Skeletal muscle tissue (tissue), 4 donors: Measurements from ENCODE around the gene RUFY1. TPM values are rescaled to one million over a fixed set of nuclear protein-coding genes. Genes with fewer than 3 reads are reported as not detected.
A peak's percentile ranks its signal among the peaks of the same experiment; 100 is the strongest.
"Not testable (repeated sequence)": the region's sequence is repeated elsewhere in the genome, so short reads cannot be mapped to it uniquely, and the experiment has no call there.

Experiments used
- H3K27ac ChIP-seq: one replicate; pipeline ENCODE4 v1.7.0; 2013; ENCODE audit warnings: mild to moderate bottlenecking, low read depth, low read length, inconsistent platforms
- H3K27me3 ChIP-seq, 3 donors: one replicate each; pipeline ENCODE4 v1.7.0; 2013; ENCODE audit warnings: low read length in 3 of 3; ENCODE audit not compliant: control insufficient read depth in 3 of 3, insufficient read depth in 3 of 3
- H3K36me3 ChIP-seq, 3 donors: one replicate each; pipeline ENCODE4 v1.7.0; 2013; ENCODE audit warnings: low read length in 3 of 3; ENCODE audit not compliant: control insufficient read depth in 3 of 3, insufficient read depth in 3 of 3
- H3K4me1 ChIP-seq, 3 donors: one replicate each; pipeline ENCODE4 v1.7.0; 2013; ENCODE audit warnings: low read length in 3 of 3, mild to moderate bottlenecking in 3 of 3; ENCODE audit not compliant: control insufficient read depth in 3 of 3, insufficient read depth in 3 of 3
- H3K4me3 ChIP-seq, 3 donors: one replicate each; pipeline ENCODE4 v1.7.0; 2013; ENCODE audit warnings: low read length in 3 of 3
- H3K9ac ChIP-seq, 3 donors: one replicate each; pipeline ENCODE4 v1.7.0; 2013; ENCODE audit warnings: low read length in 3 of 3, mild to moderate bottlenecking in 3 of 3, moderate library complexity in 2 of 3, low read depth in 1 of 3
- H3K9me3 ChIP-seq, 3 donors: one replicate each; pipeline ENCODE4 v1.7.0; 2013; ENCODE audit warnings: low read length in 3 of 3; ENCODE audit not compliant: control insufficient read depth in 3 of 3
- total RNA-seq: library from RNA; depleted of rRNA; stranded (reverse); fragments of >200 nt; gene quantifications from one replicate; pipeline ENCODE4 v1.2.3, GENCODE V29; 2014
- donor health status: Osteomylitis.

Gene RUFY1
- total RNA-seq, result 32.9 TPM

- H3K27ac ChIP-seq, result peak within 1 kb of the TSS; percentile 90
- H3K4me1 ChIP-seq, result peaks cover 10 to 21% (median 16%) of the 10 kb centered on the region in 3 donors
- H3K27me3 ChIP-seq, result no peaks in the 10 kb centered on the region
- no peaks in the 10 kb centered on the region for H3K9me3 ChIP-seq
- peak within 1 kb of the TSS; percentile 88 to 96 (median 94) for H3K4me3 ChIP-seq
- H3K36me3 ChIP-seq, result peaks cover 4 to 7% (median 4%) of the 10 kb centered on the region in 3 donors
- H3K9ac ChIP-seq, result peak within 1 kb of the TSS; percentile 93 to 95 (median 93)
Measured at GRCh38 chr5:179550511-179551342, at the start of gene RUFY1. TSS of gene RUFY1 (plus strand) at chr5:179550554. CDS start at chr5:179550570, 16 bp downstream.

- not testable (repeated sequence) for H3K4me1 ChIP-seq, H3K27ac ChIP-seq, H3K36me3 ChIP-seq
Measured at GRCh38 chr5:179501997-179502396, 48.4 kb upstream of the RUFY1 start.

GRCh38 chr5:179502420-179502819 lies 47.9 kb upstream of the RUFY1 start:
- H3K4me1 ChIP-seq, H3K9ac ChIP-seq, H3K9me3 ChIP-seq, H3K36me3 ChIP-seq, H3K27ac ChIP-seq, H3K4me3 ChIP-seq: not testable (repeated sequence)
- peaks cover 0 to 11% (median 4%) of the 10 kb centered on the region in 3 donors for H3K27me3 ChIP-seq

More at GRCh38 chr5:179501997-179502396, 48.4 kb upstream of the RUFY1 start:
- H3K9me3 ChIP-seq, H3K9ac ChIP-seq, H3K4me3 ChIP-seq: not testable (repeated sequence)
- peaks cover 0 to 11% (median 6%) of the 10 kb centered on the region in 3 donors for H3K27me3 ChIP-seq

- Histone ChIP-seq H3K27me3 (peaks cover 0 to 1% (median 0%) of the 10 kb centered on the region in 3 donors), H3K36me3 (no peaks in the 10 kb centered on the region), H3K9me3 (no peaks in the 10 kb centered on the region), H3K27ac (no peak overlapping the region), H3K9ac (no peak overlapping the region), H3K4me1 (no peaks in the 10 kb centered on the region), H3K4me3 (no peak overlapping the region)
Measured at GRCh38 chr5:179504191-179504590, 46.2 kb upstream of the RUFY1 start.

GRCh38 chr5:179504600-179505396 lies 45.6 kb upstream of the RUFY1 start:
- H3K9ac ChIP-seq, result no peak overlapping the region
- no peak overlapping the region for H3K27ac ChIP-seq
- no peak overlapping the region for H3K4me3 ChIP-seq
- no peaks in the 10 kb centered on the region for H3K9me3 ChIP-seq
- H3K27me3 ChIP-seq, result no peaks in the 10 kb centered on the region
- H3K36me3 ChIP-seq, result no peaks in the 10 kb centered on the region
- no peaks in the 10 kb centered on the region for H3K4me1 ChIP-seq

GRCh38 chr5:179505636-179506261 lies 44.6 kb upstream of the RUFY1 start:
- H3K4me1 ChIP-seq, result no peaks in the 10 kb centered on the region
- no peak overlapping the region for H3K4me3 ChIP-seq
- no peak overlapping the region for H3K9ac ChIP-seq
- no peaks in the 10 kb centered on the region for H3K9me3 ChIP-seq
- no peak overlapping the region for H3K27ac ChIP-seq
- H3K27me3 ChIP-seq, result peaks cover 0 to 2% (median 0%) of the 10 kb centered on the region in 3 donors
- H3K36me3 ChIP-seq, result no peaks in the 10 kb centered on the region

- Histone ChIP-seq H3K36me3 (no peaks in the 10 kb centered on the region), H3K27me3 (peaks cover 0 to 10% (median 0%) of the 10 kb centered on the region in 3 donors), H3K4me1 (no peaks in the 10 kb centered on the region), H3K9ac (no peak overlapping the region), H3K27ac (no peak overlapping the region), H3K9me3 (no peaks in the 10 kb centered on the region), H3K4me3 (no peak overlapping the region)
Measured at GRCh38 chr5:179509239-179509638, 41.1 kb upstream of the RUFY1 start.

GRCh38 chr5:179509845-179510244 lies 40.5 kb upstream of the RUFY1 start:
- Histone ChIP-seq H3K27me3 (peaks cover 0 to 10% (median 0%) of the 10 kb centered on the region in 3 donors), H3K36me3 (no peaks in the 10 kb centered on the region), H3K9ac (no peak overlapping the region), H3K27ac (no peak overlapping the region), H3K4me3 (no peak overlapping the region), H3K9me3 (no peaks in the 10 kb centered on the region), H3K4me1 (no peaks in the 10 kb centered on the region)

GRCh38 chr5:179512452-179513000 lies 37.8 kb upstream of the RUFY1 start:
- Histone ChIP-seq H3K4me1 (no peaks in the 10 kb centered on the region), H3K27ac (no peak overlapping the region), H3K4me3 (no peak overlapping the region), H3K27me3 (peaks cover 7 to 19% (median 7%) of the 10 kb centered on the region in 3 donors), H3K9me3 (no peaks in the 10 kb centered on the region), H3K36me3 (no peaks in the 10 kb centered on the region), H3K9ac (no peak overlapping the region)
